HG02798 (cell line): ENCODE results near the gene PCDHGC3.
A peak's percentile ranks its signal among the peaks of the same experiment; 100 is the strongest.

Source experiments
- ATAC-seq: cut with Tn5 transposase; IDR thresholded peaks from one replicate; pipeline ENCODE4 v1.9.1; 2021; ENCODE audit warnings: mild to moderate bottlenecking; ENCODE audit not compliant: unreplicated experiment, poor library complexity

The PCDHGC3 gene

GRCh38 chr5:141484641-141485311 is 9.0 kb downstream of the PCDHGC3 start, which contains the start of gene PCDHGC4:
TSS of gene PCDHGC4 (plus strand) at chr5:141485030. CDS start at chr5:141485174, 144 bp downstream.
- peak; percentile 74 for ATAC-seq

- ATAC-seq = no peak
Observed at GRCh38 chr5:141485321-141486055, 9.7 kb downstream of the PCDHGC3 start.

- no peak for ATAC-seq
Observed at GRCh38 chr5:141486091-141486490, 10.3 kb downstream of the PCDHGC3 start.

GRCh38 chr5:141487131-141487530 is 11.4 kb downstream of the PCDHGC3 start:
- ATAC-seq = no peak

- ATAC-seq = no peak
Observed at GRCh38 chr5:141488591-141489561, 13.1 kb downstream of the PCDHGC3 start, which contains the start of gene PCDHGC5. TSS of gene PCDHGC5 (plus strand) at chr5:141489081. CDS start at chr5:141489241, 160 bp downstream.

- no peak for ATAC-seq
Observed at GRCh38 chr5:141489841-141490240, 14.1 kb downstream of the PCDHGC3 start.

- ATAC-seq = no peak
Observed at GRCh38 chr5:141490271-141490670, 14.5 kb downstream of the PCDHGC3 start.

GRCh38 chr5:141490771-141491170 is 15.0 kb downstream of the PCDHGC3 start:
- no peak for ATAC-seq

- no peak for ATAC-seq
Observed at GRCh38 chr5:141491323-141492167, 15.8 kb downstream of the PCDHGC3 start.

- ATAC-seq = peak; percentile 82
Observed at GRCh38 chr5:141492168-141492885, 16.6 kb downstream of the PCDHGC3 start.

GRCh38 chr5:141493500-141494422 is 18.0 kb downstream of the PCDHGC3 start:
- no peak for ATAC-seq

GRCh38 chr5:141494761-141495452 is 19.1 kb downstream of the PCDHGC3 start:
- ATAC-seq = no peak

- ATAC-seq = no peak
Observed at GRCh38 chr5:141495453-141495811, 19.7 kb downstream of the PCDHGC3 start.

GRCh38 chr5:141496038-141496437 is 20.3 kb downstream of the PCDHGC3 start:
- ATAC-seq = no peak

- no peak for ATAC-seq
Observed at GRCh38 chr5:141501761-141502160, 26.0 kb downstream of the PCDHGC3 start.

GRCh38 chr5:141503681-141504080 is 27.9 kb downstream of the PCDHGC3 start:
- ATAC-seq = no peak

GRCh38 chr5:141504216-141504615 is 28.4 kb downstream of the PCDHGC3 start:
- ATAC-seq = no peak
